Suprapubic skin (tissue), 4 donors: ENCODE measurements around the gene ENOPH1. TPM values are rescaled to one million over a fixed set of nuclear protein-coding genes. Genes with fewer than 3 reads are reported as not detected.

Experiments used
- DNase-seq, 2 donors: peaks; one replicate each; pipeline ENCODE4 v3.0.0-alpha.2; 2019; ENCODE audit warnings: low spot score in 2 of 2
- H3K27ac ChIP-seq: fragments of 200-600 bp; sonication (generic); one replicate; pipeline ENCODE4 v1.5.1; 2019
- H3K27me3 ChIP-seq: fragments of 200-600 bp; sonication (generic); one replicate; pipeline ENCODE4 v1.5.1; 2019
- H3K36me3 ChIP-seq: fragments of 200-600 bp; sonication (generic); one replicate; pipeline ENCODE4 v1.5.1; 2019
- H3K4me1 ChIP-seq: fragments of 200-600 bp; sonication (generic); one replicate; pipeline ENCODE4 v1.5.1; 2019
- H3K4me3 ChIP-seq: fragments of 200-600 bp; sonication (generic); one replicate; pipeline ENCODE4 v1.5.1; 2019; ENCODE audit warnings: mild to moderate bottlenecking
- H3K9me3 ChIP-seq: fragments of 200-600 bp; sonication (generic); one replicate; pipeline ENCODE4 v1.5.1; 2019
- EP300 ChIP-seq: sonication (generic); formaldehyde crosslinking; IDR thresholded peaks from one replicate; pipeline ENCODE4 v1.6.1; 2017; ENCODE audit warnings: antibody characterized with exemption
- POLR2A ChIP-seq, 2 donors: fragments of 450-650 bp; IDR thresholded peaks; one replicate each; pipeline ENCODE4 v1.6.1; 2017; ENCODE audit warnings: antibody characterized with exemption in 2 of 2, mild to moderate bottlenecking in 2 of 2, moderate library complexity in 2 of 2
- POLR2AphosphoS5 ChIP-seq, 3 donors: sonication (generic); formaldehyde crosslinking; IDR thresholded peaks; one replicate each; pipeline ENCODE4 v1.6.1; 2017; ENCODE audit warnings: antibody characterized with exemption in 3 of 3
- WGBS: methylation state at CpG from one replicate; pipeline ENCODE4 v1.1.5; 2018; 5-methylcytosine and 5-hydroxymethylcytosine counted together
- total RNA-seq, 4 donors: library from RNA; depleted of rRNA; stranded (reverse); fragments of >200 nt; gene quantifications; one replicate each; pipeline ENCODE4 v1.1.0, GENCODE V29; 2016
- TF ChIP-seq, protein P1 (sequence below), 2 donors: fragments of 200-600 bp in 1 of 2; fragments of 450-650 bp in 1 of 2; sonication (generic) in 1 of 2; IDR thresholded peaks; one replicate each; pipeline ENCODE4 v1.5.1; 2016 to 2019; ENCODE audit warnings: antibody characterized with exemption in 2 of 2, mild to moderate bottlenecking in 1 of 2, moderate library complexity in 1 of 2

Gene ENOPH1
- total RNA-seq, 4 donors from 2014 or later = 31.2 to 36.1 (median 31.8) TPM

DNA sequence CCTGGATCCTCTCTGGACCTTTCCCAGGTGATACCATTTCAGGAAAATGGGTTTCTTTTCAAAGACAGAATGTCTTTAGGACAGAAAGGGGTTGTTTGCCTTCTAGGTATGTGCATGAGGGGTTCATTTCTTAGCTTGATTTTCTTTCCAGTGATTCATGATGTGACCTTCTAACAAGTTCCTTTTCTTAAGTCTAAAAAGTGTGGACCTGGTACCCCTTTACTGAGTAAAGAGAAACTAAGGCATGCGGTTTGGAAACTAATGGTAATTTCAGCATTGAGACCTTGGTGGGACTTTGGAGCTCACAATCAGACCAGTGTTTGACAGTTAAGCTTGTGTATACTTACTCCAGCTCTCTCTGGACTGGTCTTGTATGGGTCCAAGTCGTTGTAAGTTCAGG is 8.7 kb downstream of the ENOPH1 start:
- no peak overlapping the region for H3K27ac ChIP-seq
- no peaks in the 10 kb centered on the region for H3K27me3 ChIP-seq
- H3K4me3 ChIP-seq = no peak overlapping the region
- no peaks in the 10 kb centered on the region for H3K36me3 ChIP-seq
- 86% methylated on average over 2 of the region's 2 CpGs for WGBS
- no peak for DNase-seq
- TF ChIP-seq EP300 (no peak), POLR2A (IDR thresholded peaks at IDR 0.05) (no peak), POLR2AphosphoS5 (IDR thresholded peaks at IDR 0.05) (no peak)
- H3K4me1 ChIP-seq = peaks cover 13% of the 10 kb centered on the region
- H3K9me3 ChIP-seq = no peaks in the 10 kb centered on the region

DNA sequence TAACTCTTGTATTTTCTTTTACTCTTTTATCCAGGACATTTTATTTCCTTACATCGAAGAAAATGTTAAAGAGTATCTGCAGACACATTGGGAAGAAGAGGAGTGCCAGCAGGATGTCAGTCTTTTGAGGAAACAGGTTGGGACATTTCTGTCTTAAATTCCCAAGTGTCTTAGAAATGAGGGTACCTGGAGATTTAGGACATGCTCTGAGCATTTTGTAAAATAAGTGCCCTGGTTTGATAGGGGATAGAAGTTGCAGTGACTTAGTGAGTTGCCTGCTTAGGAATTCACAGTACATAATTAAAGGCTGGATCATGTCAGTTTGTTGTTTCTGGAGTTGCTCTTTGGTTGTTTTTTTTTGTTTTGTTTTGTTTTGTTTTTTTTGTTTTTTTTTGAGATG is 17.5 kb downstream of the ENOPH1 start:
- WGBS = 69% methylated on average over 1 of the region's 1 CpG
- Histone ChIP-seq H3K36me3 (peaks cover 34% of the 10 kb centered on the region), H3K4me1 (peaks cover 4% of the 10 kb centered on the region), H3K27me3 (no peaks in the 10 kb centered on the region), H3K27ac (no peak overlapping the region), H3K4me3 (no peak overlapping the region), H3K9me3 (no peaks in the 10 kb centered on the region)
- TF ChIP-seq POLR2A (IDR thresholded peaks at IDR 0.05) (no peak), EP300 (no peak), POLR2AphosphoS5 (IDR thresholded peaks at IDR 0.05) (no peak)
- TF ChIP-seq, protein P1, sequence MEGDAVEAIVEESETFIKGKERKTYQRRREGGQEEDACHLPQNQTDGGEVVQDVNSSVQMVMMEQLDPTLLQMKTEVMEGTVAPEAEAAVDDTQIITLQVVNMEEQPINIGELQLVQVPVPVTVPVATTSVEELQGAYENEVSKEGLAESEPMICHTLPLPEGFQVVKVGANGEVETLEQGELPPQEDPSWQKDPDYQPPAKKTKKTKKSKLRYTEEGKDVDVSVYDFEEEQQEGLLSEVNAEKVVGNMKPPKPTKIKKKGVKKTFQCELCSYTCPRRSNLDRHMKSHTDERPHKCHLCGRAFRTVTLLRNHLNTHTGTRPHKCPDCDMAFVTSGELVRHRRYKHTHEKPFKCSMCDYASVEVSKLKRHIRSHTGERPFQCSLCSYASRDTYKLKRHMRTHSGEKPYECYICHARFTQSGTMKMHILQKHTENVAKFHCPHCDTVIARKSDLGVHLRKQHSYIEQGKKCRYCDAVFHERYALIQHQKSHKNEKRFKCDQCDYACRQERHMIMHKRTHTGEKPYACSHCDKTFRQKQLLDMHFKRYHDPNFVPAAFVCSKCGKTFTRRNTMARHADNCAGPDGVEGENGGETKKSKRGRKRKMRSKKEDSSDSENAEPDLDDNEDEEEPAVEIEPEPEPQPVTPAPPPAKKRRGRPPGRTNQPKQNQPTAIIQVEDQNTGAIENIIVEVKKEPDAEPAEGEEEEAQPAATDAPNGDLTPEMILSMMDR (IDR thresholded peaks at IDR 0.05) = no peak
- DNase-seq = no peak

DNA sequence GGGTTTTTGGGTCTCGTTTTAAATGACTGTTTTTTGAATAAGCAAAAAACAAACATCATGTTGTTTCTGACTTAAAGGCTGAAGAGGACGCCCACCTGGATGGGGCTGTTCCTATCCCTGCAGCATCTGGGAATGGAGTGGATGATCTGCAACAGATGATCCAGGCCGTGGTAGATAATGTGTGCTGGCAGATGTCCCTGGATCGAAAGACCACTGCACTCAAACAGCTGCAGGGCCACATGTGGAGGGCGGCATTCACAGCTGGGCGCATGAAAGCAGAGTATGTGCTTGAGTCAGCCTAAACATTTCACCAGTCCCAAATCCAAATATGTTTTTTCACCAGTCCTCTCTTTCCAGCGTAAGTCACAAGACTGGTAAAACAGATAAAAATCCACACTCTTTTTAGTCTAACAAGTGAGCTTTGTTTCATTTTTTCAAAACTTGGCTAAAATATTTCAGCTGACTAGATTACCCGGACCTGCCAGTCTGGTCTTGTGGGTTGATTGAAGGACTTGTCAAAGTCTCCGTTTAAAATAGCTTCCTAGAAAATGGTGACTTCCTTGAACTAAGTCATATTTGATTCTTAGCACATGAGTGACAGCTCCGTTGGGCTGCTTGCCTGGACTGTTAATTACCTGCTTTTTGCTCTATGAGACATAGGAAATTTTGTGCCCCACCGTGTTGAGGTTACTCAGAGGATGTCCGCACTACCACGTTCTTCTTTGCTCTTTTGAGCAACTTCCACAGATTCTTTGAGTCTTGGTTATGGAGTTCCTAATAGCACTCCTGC is 20.8 kb downstream of the ENOPH1 start:
- H3K36me3 ChIP-seq = peaks cover 53% of the 10 kb centered on the region
- H3K4me1 ChIP-seq = peaks cover 4% of the 10 kb centered on the region
- TF ChIP-seq EP300 = no peak
- TF ChIP-seq, protein P1 (IDR thresholded peaks at IDR 0.05) = no peak
- no peak for TF ChIP-seq POLR2A (IDR thresholded peaks at IDR 0.05)
- TF ChIP-seq POLR2AphosphoS5 (IDR thresholded peaks at IDR 0.05) = no peak
- H3K27me3 ChIP-seq = no peaks in the 10 kb centered on the region
- no peak overlapping the region for H3K4me3 ChIP-seq
- whole genome bisulfite sequencing = 53% methylated on average over 13 of the region's 13 CpGs
- no peak overlapping the region for H3K27ac ChIP-seq
- DNase-seq = no peak
- H3K9me3 ChIP-seq = no peaks in the 10 kb centered on the region

DNA sequence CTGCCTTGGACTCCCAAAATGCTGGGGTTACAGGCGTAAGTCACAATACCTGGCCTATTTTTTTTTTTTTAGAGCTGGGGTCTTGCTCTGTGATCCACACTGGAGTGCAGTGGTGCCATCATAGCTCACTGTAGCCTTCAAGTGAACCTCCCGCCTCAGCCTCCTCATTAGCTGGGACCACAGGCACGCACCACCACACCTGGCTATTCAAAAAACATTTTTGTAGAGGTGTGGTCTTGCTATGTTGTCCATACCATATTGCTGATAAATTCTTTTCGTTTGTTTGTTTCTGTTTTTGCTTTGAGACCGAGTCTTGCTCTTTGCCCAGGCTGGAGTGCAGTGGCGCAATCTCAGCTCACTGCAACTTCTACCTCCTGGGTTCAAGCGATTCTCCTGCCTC is 21.6 kb downstream of the ENOPH1 start:
- DNase-seq = no peak
- Histone ChIP-seq H3K27me3 (no peaks in the 10 kb centered on the region), H3K9me3 (no peaks in the 10 kb centered on the region), H3K4me3 (no peak overlapping the region), H3K4me1 (peaks cover 4% of the 10 kb centered on the region), H3K27ac (no peak overlapping the region), H3K36me3 (peaks cover 61% of the 10 kb centered on the region)
- 97% methylated on average over 7 of the region's 7 CpGs for WGBS
- no peak for TF ChIP-seq EP300
- TF ChIP-seq POLR2AphosphoS5 (IDR thresholded peaks at IDR 0.05) = no peak
- no peak for TF ChIP-seq POLR2A (IDR thresholded peaks at IDR 0.05)
- TF ChIP-seq, protein P1 (IDR thresholded peaks at IDR 0.05) = no peak

DNA sequence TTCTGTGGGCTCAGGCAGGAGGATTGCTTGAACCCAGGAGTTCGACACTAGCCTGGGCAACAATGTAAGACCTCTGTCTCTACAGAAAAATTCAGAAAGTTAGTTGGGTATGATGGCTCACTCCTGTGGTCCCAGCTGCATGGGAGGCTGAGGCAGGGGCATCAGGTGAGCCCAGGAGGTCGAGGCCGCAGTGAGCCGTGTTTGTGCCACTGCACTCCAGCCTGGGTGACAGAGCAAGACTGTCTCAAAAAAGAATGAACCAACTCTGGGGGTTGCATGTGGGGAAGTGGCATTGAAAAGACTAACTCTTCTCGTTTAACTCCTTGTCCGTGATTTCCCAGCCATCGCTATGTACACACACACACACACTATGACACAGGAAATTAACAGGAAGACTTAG is 26.9 kb downstream of the ENOPH1 start:
- no peaks in the 10 kb centered on the region for H3K27me3 ChIP-seq
- no peak overlapping the region for H3K4me3 ChIP-seq
- 86% methylated on average over 6 of the region's 7 CpGs for WGBS
- H3K36me3 ChIP-seq = peaks cover 70% of the 10 kb centered on the region
- no peak overlapping the region for H3K27ac ChIP-seq
- TF ChIP-seq EP300 (no peak), POLR2A (IDR thresholded peaks at IDR 0.05) (no peak), POLR2AphosphoS5 (IDR thresholded peaks at IDR 0.05) (no peak)
- TF ChIP-seq, protein P1 (IDR thresholded peaks at IDR 0.05) = no peak
- no peaks in the 10 kb centered on the region for H3K4me1 ChIP-seq
- no peaks in the 10 kb centered on the region for H3K9me3 ChIP-seq
- no peak for DNase-seq
